Endothelial cell (in vitro differentiated cells): ENCODE results near the gene PLA1A. TPM values are rescaled to one million over a fixed set of nuclear protein-coding genes. Genes with fewer than 3 reads are reported as not detected.

Experiments
- DNase-seq: peaks from one replicate; pipeline ENCODE4 v3.0.0; 2021; ENCODE audit warnings: low spot score
- H3K27ac Mint-ChIP-seq: one replicate; pipeline ENCODE4 v1.8.0; 2021; ENCODE audit warnings: mixed read lengths, inconsistent platforms; ENCODE audit not compliant: unreplicated experiment
- H3K27me3 Mint-ChIP-seq: one replicate; pipeline ENCODE4 v1.8.0; 2021; ENCODE audit warnings: mild to moderate bottlenecking, moderate library complexity, mixed read lengths, inconsistent platforms; ENCODE audit not compliant: unreplicated experiment
- H3K36me3 Mint-ChIP-seq: one replicate; pipeline ENCODE4 v1.8.0; 2021; ENCODE audit warnings: mild to moderate bottlenecking, low read depth, mixed read lengths, inconsistent platforms; ENCODE audit not compliant: unreplicated experiment
- H3K4me1 Mint-ChIP-seq: one replicate; pipeline ENCODE4 v1.8.0; 2021; ENCODE audit warnings: mild to moderate bottlenecking, mixed read lengths, inconsistent platforms; ENCODE audit not compliant: unreplicated experiment
- H3K4me3 Mint-ChIP-seq: one replicate; pipeline ENCODE4 v1.8.0; 2021; ENCODE audit warnings: mild to moderate bottlenecking, mixed read lengths, inconsistent platforms; ENCODE audit not compliant: unreplicated experiment
- H3K9me3 Mint-ChIP-seq: one replicate; pipeline ENCODE4 v1.8.0; 2021; ENCODE audit warnings: mixed read lengths, inconsistent platforms; ENCODE audit not compliant: unreplicated experiment
- total RNA-seq: library from RNA; stranded (reverse); fragmentation: NEBNext Ultra II Directional; extraction: Animal tissue kit (Norgen Biotek cat#: 25700); gene quantifications from one replicate; pipeline ENCODE4 v1.2.1, GENCODE V29; 2021; ENCODE audit not compliant: unreplicated experiment
- TF ChIP-seq, protein P1 (sequence below): fragments of 200-600 bp; sonication (generic); IDR thresholded peaks from one replicate; pipeline ENCODE4 v1.5.0; 2021; ENCODE audit warnings: antibody characterized with exemption; ENCODE audit not compliant: unreplicated experiment

Gene PLA1A
- total RNA-seq, 1 donor from 2014 or later, result 0.80 TPM

DNA sequence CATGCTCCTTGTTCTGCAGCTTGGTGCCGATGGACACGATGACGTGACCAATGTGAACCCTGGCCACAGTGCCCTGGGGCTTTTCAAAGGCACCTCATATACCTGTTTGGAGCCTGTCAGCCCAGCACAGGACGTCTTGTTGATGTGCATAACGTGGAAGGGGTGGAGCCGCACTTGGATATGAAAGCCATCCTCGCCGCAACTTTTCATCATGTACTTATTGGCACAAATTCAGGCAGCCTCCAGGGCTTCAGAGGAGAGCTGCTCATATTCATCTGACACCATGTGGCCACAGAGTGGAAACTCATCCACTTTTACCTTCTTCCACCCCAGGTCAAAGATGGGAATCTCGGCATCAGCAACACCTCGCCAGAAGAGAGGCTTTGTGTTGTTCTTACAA, 38.0 kb downstream of the PLA1A start:
- H3K9me3 Mint-ChIP-seq, result no peaks in the 10 kb centered on the region
- DNase-seq, result no peak
- H3K27ac Mint-ChIP-seq, result no peak overlapping the region
- peaks cover 2% of the 10 kb centered on the region for H3K27me3 Mint-ChIP-seq
- no peak overlapping the region for H3K4me3 Mint-ChIP-seq
- H3K36me3 Mint-ChIP-seq, result no peaks in the 10 kb centered on the region
- TF ChIP-seq, protein P1, sequence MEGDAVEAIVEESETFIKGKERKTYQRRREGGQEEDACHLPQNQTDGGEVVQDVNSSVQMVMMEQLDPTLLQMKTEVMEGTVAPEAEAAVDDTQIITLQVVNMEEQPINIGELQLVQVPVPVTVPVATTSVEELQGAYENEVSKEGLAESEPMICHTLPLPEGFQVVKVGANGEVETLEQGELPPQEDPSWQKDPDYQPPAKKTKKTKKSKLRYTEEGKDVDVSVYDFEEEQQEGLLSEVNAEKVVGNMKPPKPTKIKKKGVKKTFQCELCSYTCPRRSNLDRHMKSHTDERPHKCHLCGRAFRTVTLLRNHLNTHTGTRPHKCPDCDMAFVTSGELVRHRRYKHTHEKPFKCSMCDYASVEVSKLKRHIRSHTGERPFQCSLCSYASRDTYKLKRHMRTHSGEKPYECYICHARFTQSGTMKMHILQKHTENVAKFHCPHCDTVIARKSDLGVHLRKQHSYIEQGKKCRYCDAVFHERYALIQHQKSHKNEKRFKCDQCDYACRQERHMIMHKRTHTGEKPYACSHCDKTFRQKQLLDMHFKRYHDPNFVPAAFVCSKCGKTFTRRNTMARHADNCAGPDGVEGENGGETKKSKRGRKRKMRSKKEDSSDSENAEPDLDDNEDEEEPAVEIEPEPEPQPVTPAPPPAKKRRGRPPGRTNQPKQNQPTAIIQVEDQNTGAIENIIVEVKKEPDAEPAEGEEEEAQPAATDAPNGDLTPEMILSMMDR, result no peak
- H3K4me1 Mint-ChIP-seq, result peaks cover 5% of the 10 kb centered on the region

DNA sequence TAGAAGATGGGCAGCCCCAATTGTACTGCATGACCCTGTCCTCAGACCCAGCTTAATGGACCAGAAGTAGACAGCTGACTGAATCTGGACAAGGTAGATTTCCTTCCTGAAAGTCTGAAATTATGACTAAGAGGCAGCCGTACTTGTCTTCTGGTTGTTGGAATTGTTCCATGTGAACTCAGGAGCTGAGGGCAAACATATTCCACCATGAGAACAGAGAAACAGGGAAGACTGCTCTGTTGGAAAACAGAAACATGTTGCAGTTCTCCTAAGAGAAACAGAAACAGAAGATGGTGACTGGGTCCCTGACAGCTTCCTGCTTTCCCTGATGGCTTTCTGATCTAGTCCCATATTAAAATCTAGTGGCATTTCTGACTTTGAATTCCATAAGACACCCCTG, 38.6 kb downstream of the PLA1A start:
- no peaks in the 10 kb centered on the region for H3K36me3 Mint-ChIP-seq
- TF ChIP-seq, protein P1, result no peak
- peaks cover 5% of the 10 kb centered on the region for H3K4me1 Mint-ChIP-seq
- DNase-seq, result no peak
- H3K9me3 Mint-ChIP-seq, result no peaks in the 10 kb centered on the region
- H3K4me3 Mint-ChIP-seq, result no peak overlapping the region
- H3K27me3 Mint-ChIP-seq, result peaks cover 2% of the 10 kb centered on the region
- H3K27ac Mint-ChIP-seq, result no peak overlapping the region

DNA sequence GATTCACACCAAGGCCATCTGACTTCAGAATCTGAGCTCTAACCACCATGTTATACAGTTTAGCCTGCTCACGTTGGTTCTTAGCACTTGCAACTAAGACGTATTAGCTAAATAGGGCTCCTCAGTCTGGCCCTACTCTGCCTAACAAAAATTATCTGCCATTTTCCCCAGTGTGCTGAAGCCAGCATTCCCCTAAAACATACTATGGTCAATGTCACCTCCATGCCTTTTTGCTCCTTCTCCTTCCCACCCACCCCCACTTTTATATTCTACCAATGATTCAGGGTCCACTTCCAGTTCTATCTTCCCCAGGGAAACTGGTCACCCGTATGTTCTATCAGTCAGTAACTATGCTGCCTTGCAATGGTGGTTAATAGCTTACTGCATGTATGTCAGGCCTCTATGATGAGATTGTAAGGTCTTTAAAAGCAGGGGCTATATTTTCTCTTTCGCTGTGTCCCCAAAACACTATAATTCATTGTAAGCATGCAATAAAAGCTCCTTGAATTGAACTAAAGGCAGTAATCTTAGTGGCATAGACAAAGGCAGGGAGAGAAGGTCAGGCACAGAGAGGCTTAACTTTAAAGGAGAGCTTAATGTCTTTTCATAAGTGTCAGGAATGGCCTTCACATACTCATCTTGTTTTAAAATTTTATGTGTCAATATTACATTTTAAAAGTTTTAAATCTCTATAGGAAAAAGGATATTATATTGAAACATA, 39.4 kb downstream of the PLA1A start:
- DNase-seq, result no peak
- Mint-ChIP-seq H3K27ac (no peak overlapping the region), H3K4me1 (peaks cover 5% of the 10 kb centered on the region), H3K9me3 (no peaks in the 10 kb centered on the region), H3K27me3 (peaks cover 2% of the 10 kb centered on the region), H3K4me3 (no peak overlapping the region), H3K36me3 (no peaks in the 10 kb centered on the region)
- TF ChIP-seq, protein P1, result no peak

DNA sequence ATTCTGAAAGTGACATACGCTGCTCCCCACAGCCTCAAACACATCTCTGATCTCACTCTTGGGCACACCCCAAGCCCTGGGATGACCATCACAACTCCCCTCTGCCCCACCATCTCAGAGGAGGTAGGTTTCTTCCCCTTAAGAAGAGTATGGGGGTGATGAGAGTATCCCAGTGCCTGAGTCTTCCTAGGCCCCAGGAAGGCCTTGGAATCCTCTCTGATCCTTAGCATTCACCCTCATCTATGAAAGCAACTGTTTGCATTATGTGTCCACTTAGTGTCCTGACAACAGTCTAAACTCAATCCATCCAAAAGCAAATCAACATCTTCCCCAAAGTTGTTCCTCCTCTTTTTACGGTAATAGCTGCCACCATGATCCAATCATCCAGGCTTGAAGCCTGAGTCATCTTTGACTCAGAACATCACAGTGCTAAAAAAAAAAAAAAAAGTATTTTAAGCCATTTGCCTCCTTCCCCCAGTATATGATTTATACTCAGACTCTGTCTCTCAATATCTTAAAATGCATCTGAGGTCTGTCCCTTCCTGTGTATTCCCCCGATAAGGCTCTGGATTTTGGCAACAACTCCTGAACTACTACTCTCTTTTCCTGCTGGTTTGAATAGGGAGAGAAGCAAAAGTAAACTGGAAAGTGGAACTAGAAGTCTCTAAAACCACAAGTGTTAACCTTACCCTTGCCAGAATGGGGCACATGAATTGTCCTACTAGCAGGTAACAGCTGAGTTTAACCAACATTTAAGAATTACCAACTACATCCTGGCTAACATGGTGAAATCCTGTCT, 40.2 kb downstream of the PLA1A start:
- TF ChIP-seq, protein P1, result no peak
- Mint-ChIP-seq H3K4me3 (no peak overlapping the region), H3K27ac (no peak overlapping the region), H3K4me1 (peaks cover 5% of the 10 kb centered on the region), H3K36me3 (no peaks in the 10 kb centered on the region), H3K9me3 (no peaks in the 10 kb centered on the region), H3K27me3 (peaks cover 4% of the 10 kb centered on the region)
- no peak for DNase-seq
